ENCODE results near the gene ANKS1B.

DNA sequence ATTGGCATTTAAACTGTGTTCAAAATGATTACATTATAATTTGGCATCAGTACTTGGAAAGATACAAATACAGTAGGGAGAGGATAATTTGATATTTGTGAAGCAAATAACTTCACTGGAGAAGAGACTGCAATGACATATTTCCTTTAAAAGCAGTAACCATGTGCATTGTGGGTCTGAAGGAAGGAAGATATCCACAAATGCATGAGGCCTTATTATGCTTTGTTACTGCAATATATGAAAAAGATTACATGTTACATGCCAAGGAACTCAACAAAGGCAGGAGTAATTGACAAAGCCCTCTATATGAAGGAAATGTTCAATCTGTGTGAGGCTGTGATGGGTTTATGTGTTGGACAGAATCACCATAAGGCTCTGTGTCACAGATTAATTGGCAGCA, 948.2 kb downstream of the ANKS1B start:
- TF ChIP-seq CTCF (IDR thresholded peaks at IDR 0.05) = no peak
- no peak for TF ChIP-seq POLR2A (IDR thresholded peaks at IDR 0.05)

Measured in Peyer's patch (tissue), 4 donors.